Cerebellar cortex (tissue), 1 donor: ENCODE results near the gene CMTM2.
A peak's percentile ranks its signal among the peaks of the same experiment; 100 is the strongest.

Source experiments
- DNase-seq: peaks from one replicate; pipeline ENCODE4 v3.0.0-alpha.2; 2015; ENCODE audit warnings: low spot score

The CMTM2 gene, protein sequence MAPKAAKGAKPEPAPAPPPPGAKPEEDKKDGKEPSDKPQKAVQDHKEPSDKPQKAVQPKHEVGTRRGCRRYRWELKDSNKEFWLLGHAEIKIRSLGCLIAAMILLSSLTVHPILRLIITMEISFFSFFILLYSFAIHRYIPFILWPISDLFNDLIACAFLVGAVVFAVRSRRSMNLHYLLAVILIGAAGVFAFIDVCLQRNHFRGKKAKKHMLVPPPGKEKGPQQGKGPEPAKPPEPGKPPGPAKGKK

GRCh38 chr16:66578651-66579531 is at the start of gene CMTM2:
Gene CMTM2 (plus strand): TSS chr16:66579463. CDS start chr16:66579608, 145 bp downstream.
- no peak for DNase-seq

DNA sequence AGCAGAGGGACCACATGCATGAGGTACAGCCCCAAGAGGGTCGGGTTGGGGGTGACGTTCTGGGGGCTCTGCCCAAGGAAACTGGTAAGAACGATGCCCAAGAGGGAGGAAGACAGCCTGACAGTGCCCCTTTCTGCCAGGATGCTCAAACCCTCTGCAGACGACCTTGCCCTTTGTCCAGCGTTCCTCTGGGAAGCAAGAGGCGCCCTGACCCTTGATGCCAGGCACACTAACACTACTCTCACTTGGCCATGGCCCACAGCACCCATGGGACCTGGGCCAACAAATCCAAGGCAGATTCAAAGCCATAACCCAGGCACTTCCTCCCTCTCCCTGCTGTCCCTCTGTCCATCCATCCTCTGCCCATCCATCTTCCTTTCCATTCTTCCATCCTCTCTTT is 49.8 kb upstream of the CMTM2 start:
- DNase-seq = no peak

- DNase-seq = no peak
Observed at GRCh38 chr16:66534376-66534799, 44.9 kb upstream of the CMTM2 start.

GRCh38 chr16:66536525-66536924 is 42.7 kb upstream of the CMTM2 start:
- DNase-seq = no peak

DNA sequence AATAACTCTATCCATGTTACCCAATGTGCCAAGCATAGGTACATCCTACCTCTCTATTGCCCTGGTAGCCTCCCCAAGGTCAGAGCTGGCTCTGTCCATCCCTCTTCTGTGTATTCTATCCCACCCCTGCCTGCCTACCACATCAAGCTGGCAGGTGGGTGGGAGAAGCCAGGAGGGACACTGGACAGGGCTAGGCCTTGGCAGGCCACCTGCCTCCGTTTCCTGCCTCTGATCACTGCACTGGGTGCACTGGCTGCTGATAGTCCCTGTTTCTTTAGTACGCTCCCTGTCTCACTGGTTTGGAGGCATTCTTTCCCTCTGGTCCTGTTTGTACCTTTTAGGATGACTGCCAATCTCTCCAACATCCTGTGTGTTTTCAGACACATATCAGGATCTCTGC is 42.0 kb upstream of the CMTM2 start:
- DNase-seq = no peak

GRCh38 chr16:66538910-66539309 is 40.4 kb upstream of the CMTM2 start:
- no peak for DNase-seq

- peak; percentile 76 for DNase-seq
Observed at GRCh38 chr16:66539623-66540469, 39.4 kb upstream of the CMTM2 start.

GRCh38 chr16:66541388-66542355 is 37.6 kb upstream of the CMTM2 start:
- DNase-seq = no peak

GRCh38 chr16:66542396-66542795 is 36.9 kb upstream of the CMTM2 start:
- no peak for DNase-seq

- no peak for DNase-seq
Observed at GRCh38 chr16:66543541-66543940, 35.7 kb upstream of the CMTM2 start.

- no peak for DNase-seq
Observed at GRCh38 chr16:66544016-66544757, 35.1 kb upstream of the CMTM2 start.

DNA sequence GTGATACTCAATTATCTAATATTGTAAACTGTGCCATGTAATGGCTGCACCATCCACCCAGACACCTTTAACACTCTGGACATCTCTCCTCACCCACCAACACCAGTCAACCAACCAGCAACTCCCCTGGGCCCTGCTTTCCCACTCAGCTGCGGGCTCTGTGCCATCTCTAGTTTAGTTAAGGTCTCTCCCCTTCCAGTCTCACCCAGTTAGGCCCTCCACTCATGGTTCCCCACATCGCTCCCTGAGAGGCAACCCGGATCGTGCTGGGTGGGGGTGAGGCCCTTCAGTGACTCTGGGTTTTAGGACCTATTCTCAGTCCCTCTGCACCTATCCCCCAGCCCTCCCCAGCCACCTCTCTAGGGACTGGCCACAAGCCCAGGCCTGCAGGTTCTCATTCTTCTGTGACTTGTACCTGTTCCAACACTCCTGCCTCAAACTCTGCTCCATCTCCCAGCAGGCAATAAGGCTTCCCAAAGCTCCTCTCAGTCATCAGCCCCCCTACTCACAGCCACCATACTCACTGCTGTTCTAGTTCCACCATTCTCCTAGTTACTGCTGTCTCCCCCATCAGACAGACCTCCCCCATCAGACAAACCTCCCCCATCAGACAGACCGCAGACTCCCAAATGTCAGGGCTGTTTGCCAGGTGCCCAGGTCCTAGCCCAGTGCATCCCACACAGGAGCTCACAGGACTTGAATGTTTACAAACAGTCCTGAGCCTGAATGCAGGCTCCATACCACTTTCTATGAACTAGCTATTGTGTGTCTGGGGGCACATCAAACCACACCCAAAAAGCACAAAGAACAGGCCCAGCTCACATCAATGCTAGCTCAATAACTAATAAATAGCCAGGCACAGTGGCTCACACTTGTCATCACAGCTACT is 31.9 kb upstream of the CMTM2 start:
- DNase-seq = no peak

- no peak for DNase-seq
Observed at GRCh38 chr16:66548068-66548467, 31.2 kb upstream of the CMTM2 start.

DNA sequence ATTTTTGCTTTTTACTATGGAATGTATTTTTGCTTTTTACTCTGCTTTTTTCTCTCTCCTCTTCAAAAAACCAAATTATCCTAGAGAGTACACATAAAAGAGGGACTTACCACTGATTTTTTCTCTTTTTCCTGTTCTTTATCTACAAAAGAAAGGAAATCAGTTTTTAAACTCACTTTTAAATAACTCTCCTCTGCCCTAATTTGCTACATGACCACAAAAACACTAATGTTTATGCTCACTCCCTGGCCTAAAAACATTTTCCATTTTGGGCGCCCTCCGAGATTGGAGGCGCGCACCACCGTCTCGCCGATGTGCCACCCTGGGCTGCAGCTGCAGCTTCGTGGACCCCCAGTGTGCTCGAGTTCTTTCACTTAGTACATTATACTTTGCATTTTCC is 30.4 kb upstream of the CMTM2 start:
- DNase-seq = no peak

DNA sequence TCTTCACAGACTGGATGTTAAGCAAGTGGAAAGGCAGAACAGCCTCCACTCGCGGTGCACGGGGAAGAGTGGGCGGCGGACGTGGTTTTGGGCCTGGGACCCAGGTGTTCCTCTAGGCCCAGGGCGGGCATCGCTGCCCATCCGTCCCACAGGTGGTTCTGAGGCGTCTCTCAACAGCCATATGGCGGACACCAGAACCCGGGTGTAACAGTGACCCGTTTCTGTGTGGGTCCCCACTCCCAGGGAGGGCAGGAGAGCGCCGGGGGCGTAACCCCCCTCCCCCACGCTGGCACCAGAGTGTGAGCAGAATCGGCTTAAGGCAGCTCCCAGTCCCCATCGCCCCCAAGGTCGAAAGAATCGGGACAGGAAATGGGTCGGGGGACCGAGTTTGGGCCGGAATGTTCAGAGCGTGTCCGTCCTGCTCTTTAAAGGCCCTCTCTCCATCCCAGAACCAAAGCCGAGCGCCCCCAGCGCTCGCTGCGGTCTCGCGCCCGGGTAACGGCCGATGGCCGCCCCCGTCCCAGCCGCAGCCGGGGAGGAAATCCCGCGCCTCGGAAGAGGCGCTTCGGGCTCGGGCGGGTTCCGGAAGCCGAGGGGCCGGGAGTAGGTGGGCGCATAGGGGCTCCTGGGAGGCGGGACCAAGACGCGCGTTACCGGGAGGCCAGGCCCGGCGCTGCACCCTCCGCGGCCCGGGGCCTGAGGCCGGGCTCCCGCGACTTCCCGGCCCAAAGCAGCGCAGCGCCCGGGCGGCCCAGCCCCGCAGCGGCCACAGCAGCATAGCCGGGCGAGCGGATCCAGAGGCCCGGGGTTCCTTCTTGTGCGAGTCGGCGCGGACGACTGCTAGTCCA is 29.8 kb upstream of the CMTM2 start, which contains the start of gene TK2:
TK2 (minus strand) TSS at position 839 of the 848 bp plus-strand sequence; CDS start at position 778, 61 bp downstream.
- no peak for DNase-seq

GRCh38 chr16:66551348-66551759 is 27.9 kb upstream of the CMTM2 start:
- DNase-seq = peak; percentile 52

DNA sequence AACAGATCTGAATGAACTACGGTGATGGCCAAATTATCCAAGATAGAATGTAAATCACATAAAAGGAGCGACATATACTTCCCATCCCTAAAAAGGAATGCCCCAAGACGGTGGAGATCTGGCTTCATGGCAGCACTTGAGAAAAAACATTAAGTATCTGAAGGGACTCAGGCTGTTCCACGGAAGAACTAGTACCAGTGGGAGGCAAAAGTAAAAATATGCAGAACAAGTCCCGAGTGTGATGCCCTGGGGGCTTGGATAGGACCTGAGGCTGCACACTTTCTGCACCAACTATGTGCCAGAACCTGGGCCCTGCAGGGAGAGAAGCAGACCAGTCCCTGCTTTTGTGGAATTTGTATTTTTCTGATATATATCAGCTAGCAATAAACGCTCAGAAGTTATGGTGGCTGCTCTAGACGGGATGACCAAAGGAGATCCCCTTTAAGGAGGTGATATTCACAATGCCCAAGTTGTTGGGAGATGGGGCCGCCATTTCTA is 27.4 kb upstream of the CMTM2 start:
- no peak for DNase-seq
